PFSK-1 (cell line): ENCODE measurements around the gene BORCS8.

ENCODE experiments used
- FOXP2 ChIP-seq: optimal IDR thresholded peaks from 2 replicates; pipeline ENCODE3; 2011; ENCODE audit warnings: borderline replicate concordance, control low read depth, inconsistent platforms; ENCODE audit not compliant: insufficient read depth; ENCODE audit errors: extremely low read length, extremely low read depth
- POLR2AphosphoS5 ChIP-seq: IDR thresholded peaks from 2 replicates; pipeline ENCODE4 v1.6.1; 2012; ENCODE audit warnings: low read depth, mild to moderate bottlenecking, control low read depth, low read length, moderate library complexity
- REST ChIP-seq, 2 experiments: IDR thresholded peaks; 2 replicates each; pipeline versions ENCODE4 v1.6.1 to v1.8.0; 2011 to 2012; ENCODE audit warnings: low read depth in 2 of 2, low read length in 2 of 2, control low read depth in 1 of 2, inconsistent platforms in 1 of 2, mild to moderate bottlenecking in 1 of 2, moderate library complexity in 1 of 2; ENCODE audit not compliant: insufficient read depth in 1 of 2
- SIN3A ChIP-seq: IDR thresholded peaks from 2 replicates; pipeline ENCODE4 v1.6.1; 2012; ENCODE audit warnings: mild to moderate bottlenecking, low read length, moderate library complexity, borderline replicate concordance; ENCODE audit not compliant: insufficient read depth
- TAF1 ChIP-seq: IDR thresholded peaks from 2 replicates; pipeline ENCODE4 v1.6.1; 2012; ENCODE audit warnings: low read length, control low read depth, borderline replicate concordance; ENCODE audit not compliant: insufficient read depth

BORCS8 gene

GRCh38 chr19:19224150-19224851 lies 32.3 kb upstream of the BORCS8 start:
- no peak for TF ChIP-seq REST (IDR thresholded peaks at IDR 0.05; ENCODE audit: insufficient read depth in 1 of 2, low read depth in 2 of 2, low read length in 2 of 2)
- TF ChIP-seq TAF1: no peak
- no peak for TF ChIP-seq FOXP2
- TF ChIP-seq SIN3A: no peak
- no peak for TF ChIP-seq POLR2AphosphoS5

GRCh38 chr19:19223636-19224035 lies 31.7 kb upstream of the BORCS8 start:
- no peak for TF ChIP-seq FOXP2

- TF ChIP-seq FOXP2: no peak
- no peak for TF ChIP-seq SIN3A
- no peak for TF ChIP-seq POLR2AphosphoS5
- no peak for TF ChIP-seq TAF1
- TF ChIP-seq REST (IDR thresholded peaks at IDR 0.05; ENCODE audit: insufficient read depth in 1 of 2, low read depth in 2 of 2, low read length in 2 of 2): no peak
These were observed 31.1 kb upstream of the BORCS8 start for GRCh38 chr19:19223060-19223459.

GRCh38 chr19:19218911-19219310 lies 27.0 kb upstream of the BORCS8 start:
- TF ChIP-seq POLR2AphosphoS5 (no peak), REST (IDR thresholded peaks at IDR 0.05; ENCODE audit: insufficient read depth in 1 of 2, low read depth in 2 of 2, low read length in 2 of 2) (no peak), FOXP2 (no peak), TAF1 (no peak), SIN3A (no peak)

- TF ChIP-seq FOXP2: no peak
- no peak for TF ChIP-seq POLR2AphosphoS5
- no peak for TF ChIP-seq REST (IDR thresholded peaks at IDR 0.05; ENCODE audit: insufficient read depth in 1 of 2, low read depth in 2 of 2, low read length in 2 of 2)
- TF ChIP-seq TAF1: no peak
- no peak for TF ChIP-seq SIN3A
These were observed 25.1 kb upstream of the BORCS8 start for GRCh38 chr19:19217099-19217498.
